Endometrium (tissue), 2 donors: Measurements from ENCODE around the gene ANKRD60.

Experiments
- FAIRE-seq: peaks from 2 replicates; lab custom pipeline; 2012; peaks lifted over from hg19 to GRCh38; lab: Jason Lieb, UNC
- donor health status: control.
- donor health status: control.

Gene ANKRD60

DNA sequence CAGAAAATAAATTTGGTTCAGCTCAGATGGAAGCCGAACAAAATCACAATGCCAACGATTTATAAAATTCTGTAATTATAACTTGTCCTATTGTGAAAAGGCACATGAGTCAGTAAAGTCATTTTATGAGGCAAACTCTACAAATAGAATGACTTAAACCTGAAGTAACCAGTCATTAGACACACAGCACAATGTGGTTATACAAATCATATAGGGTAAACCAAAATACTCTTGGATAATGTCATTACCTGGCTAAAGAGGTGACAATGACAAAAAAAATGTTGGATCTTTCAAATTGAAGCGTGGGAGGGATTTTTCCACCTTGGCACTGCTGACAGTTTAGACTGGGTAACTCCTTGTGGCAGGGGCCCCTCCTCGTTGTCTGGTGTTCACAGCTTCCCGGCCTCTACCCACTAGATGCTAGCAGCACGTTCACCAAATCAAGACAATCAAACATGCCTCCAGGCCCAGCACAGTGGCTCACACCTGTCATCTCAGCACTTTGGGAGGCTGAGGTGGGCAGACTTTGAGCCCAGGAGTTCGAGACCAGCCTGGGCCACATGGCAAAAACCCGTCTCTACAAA is 5.0 kb downstream of the ANKRD60 start:
- FAIRE-seq, result no peak

DNA sequence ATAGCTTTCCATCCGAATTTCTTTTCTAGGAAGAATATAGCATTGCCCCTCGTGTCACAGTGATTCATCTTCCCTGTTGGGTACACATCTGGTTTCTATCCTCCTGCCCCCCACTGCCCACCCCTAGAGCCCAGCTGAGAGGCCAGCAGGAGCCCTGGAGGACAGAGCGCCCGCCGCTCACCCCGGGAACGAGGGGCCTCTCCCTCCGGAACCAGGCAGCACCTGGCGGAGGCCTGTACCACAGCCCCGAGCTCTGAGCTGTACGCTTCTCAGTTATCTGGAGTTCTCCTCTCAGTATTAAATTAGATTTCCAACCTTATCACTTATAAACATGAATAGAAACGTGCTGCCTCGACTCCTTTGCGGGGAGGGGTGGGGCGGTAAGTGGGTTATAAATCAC is 6.0 kb downstream of the ANKRD60 start:
- no peak for FAIRE-seq

DNA sequence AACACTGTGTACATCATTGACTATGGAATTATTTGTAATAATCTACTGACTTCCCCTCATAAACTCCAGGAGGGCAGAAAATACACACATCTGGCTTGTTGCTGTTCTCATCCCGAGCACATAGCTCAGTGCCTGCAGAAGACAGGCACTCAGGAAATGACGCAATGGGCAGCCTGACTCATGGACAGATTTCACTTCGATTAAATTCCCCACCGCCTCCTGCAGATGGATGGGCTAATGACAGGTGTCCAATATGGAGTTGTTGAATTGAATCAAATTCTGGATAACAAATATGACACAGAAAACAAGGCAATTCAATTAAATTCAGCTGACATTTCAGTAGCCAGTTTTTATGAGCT is 9.1 kb downstream of the ANKRD60 start:
- FAIRE-seq, result no peak

DNA sequence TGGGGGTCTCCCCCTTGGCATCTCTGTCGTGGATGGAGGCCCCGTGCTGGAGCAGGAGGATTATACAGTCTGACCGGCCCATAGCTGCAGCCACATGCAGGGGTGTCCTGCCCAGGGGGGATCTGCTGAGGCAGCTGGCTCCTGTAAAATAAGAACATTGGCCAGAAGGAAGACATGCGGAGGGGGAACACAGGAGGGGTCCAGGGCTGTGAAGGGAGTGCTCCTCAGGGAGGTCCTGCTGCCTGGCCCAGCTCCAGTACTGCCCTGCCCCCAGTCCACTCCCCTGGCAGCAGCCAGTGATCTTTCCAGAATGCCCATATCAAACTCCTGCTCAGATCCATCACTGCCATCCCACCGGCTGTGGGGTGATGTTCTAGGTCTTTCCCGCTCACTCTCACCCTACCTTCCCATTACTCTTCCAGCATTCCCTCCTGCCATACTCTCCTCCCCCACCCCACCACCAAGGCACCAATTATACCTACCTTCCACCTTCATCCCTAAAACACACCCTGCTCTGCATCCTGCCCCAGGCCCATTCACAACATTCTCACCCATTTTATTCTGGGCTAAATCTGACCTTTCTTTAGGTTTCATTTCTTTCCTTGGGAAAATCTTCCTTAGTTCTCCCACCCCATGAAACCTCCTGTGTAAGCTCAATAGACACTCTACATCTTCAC is 9.7 kb downstream of the ANKRD60 start:
- FAIRE-seq, result no peak

DNA sequence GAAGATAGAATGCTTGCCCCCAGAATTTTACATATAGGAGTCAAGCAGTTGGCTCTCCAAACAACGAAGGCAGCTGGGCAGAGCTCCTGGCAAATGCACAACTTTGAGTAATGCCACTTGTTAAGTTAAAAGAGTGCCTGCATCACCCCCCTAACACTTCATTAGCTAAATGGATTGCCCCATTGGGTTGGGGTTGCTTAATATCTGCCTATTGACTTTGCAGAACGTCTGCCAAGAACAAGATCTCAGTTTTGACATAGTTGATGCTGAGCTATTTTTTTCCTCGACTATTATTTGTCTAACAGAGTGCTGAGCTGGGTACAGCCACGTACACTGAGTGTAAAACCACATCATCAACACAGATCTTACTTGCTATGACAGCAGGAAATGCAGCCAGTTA is 12.1 kb downstream of the ANKRD60 start:
- FAIRE-seq, result no peak

DNA sequence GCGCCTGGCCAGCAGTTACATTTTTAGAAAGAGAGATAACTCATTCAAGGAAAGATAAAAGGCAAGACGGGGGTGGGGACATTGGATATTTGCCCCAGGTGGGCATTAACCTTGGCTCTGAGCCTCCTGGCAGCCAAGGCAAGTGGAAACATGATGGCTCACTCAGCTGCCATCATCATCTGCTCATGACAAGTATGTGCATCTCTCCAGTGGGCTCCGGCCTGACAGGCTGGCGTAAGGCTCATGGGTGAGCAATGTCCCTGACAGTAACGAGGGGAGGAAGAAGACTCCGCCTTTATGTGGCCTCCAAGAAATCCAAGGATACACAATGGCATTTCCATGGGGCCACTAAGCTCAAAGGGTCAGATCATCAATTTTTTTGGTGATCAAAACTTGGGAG is 13.3 kb downstream of the ANKRD60 start:
- no peak for FAIRE-seq

DNA sequence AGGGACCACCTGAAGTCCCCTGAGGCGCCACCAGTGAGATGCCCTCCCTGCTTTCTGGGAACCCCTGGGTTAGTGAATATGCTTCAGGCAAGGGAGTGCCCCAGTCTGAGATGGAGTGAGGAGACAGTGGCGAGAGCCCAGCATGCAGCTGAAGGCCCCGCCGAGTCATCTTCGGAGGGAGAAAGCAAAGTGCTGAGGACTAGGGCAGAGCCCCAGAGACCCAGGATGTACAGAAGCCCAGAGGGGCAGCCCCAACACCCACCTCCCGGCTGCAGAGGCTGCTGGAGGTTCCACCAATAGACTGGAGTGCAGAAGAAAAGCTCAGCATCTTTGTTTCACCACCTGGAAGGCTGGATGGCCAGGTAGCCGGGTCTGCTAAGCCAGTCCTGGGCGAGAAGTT is 14.1 kb downstream of the ANKRD60 start:
- FAIRE-seq, result no peak

DNA sequence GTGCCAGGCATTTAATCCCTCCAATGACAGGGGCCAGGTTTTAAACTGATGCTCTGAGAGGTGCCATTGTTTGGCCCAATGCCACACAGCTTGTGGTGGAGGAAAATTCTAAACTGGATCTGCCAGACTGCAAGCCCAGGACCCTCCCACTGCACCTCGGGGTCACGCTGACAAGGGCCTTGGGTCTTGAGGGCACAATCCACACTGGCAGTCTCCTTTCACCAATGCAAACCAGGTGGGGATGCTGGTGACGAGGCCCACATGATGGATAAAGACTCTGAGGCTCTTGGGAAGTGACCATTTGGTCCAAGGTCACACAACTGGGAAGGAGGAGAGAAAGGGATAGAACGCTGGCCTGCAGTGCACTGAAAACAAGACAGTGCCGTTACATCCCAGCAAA is 14.7 kb downstream of the ANKRD60 start:
- no peak for FAIRE-seq

DNA sequence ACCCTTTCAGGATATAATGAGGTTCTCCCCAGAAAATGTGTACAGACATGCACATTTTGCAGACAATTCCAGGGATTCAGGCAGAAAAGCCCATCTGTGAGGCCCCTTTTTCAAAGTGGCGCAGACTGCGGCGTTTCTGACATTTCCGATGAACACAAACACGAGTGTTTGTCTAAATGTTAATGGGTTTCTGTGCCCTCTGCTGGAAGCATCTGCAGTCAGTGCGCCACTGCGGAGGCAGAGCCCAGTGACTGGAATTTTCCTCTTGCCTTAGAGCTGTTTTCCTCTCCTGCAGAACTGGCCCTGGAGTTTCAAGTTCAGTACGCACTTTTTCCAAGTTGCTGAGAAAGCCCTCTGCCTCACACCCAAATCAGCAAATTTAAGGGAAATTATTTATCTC is 15.3 kb downstream of the ANKRD60 start:
- FAIRE-seq, result no peak

DNA sequence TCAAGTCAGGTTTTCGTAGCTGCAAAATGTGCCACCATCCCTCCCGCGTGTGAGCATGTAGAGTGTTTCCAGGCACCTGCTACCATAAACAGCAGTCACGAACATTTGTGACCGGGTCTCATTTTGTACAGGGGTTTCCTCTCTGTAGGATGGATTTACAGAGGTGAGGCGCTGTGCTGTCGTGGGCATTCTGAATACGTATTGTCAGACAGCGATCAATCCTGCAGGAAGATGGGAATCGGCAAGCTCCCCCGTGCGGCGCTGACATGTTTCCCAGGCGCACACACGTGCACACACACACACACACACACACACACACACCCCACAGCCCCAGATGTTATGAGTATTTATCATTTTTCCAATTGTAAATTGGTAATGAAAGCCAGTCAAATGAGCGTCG is 15.8 kb downstream of the ANKRD60 start:
- no peak for FAIRE-seq

DNA sequence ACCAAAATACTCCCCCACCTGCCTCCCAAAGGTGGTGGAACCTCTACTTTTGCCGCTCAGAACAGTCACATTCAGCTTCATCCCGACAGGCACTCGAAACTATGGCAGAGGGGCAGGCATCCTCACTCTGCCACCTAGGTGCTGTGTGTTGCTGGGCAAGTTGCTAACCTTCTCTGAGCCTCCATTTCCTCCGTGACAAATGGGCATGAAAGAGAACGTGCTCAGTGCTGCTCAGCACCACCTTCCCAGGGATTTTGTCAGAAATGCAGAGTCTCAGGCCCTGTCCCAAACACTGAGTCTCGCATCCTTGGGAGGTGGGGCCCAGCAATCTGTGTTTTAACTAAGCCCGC is 18.1 kb downstream of the ANKRD60 start:
- FAIRE-seq, result no peak

DNA sequence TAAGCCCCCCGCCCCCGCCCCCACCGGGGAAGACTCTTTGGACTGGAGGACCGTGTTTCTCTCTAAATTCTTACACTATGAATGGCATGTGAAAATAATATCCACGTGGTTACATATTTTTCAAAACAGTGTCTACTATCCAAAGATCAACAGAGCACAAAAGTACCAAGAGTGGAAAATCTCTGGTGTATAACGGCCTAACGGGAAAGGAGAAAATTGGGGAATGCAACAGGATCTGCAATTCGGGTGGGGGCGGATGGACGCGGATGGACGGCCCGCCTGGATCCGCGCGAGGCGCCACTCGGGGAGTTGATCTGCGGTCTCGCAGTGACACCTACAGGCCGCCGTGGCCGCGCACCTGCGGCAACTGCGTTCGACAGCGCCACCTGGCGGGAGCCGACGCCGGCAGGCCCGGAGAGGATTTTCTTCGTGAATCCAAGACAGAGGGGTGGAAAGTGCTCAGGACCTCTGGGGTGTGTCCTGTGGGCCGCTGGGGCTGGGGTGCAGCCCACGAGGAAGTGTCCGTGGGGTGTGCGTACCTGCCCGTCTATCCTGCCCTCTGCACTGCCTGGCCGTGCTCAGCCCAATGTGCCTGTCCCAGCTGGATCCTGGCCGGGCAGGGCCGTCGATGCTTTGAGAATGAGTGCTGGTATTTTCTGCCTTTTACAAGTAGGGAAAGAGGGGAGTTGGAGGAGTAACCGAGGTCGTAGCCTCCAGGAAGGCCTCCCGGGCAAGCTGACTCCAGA is 18.6 kb downstream of the ANKRD60 start:
- FAIRE-seq, result no peak

DNA sequence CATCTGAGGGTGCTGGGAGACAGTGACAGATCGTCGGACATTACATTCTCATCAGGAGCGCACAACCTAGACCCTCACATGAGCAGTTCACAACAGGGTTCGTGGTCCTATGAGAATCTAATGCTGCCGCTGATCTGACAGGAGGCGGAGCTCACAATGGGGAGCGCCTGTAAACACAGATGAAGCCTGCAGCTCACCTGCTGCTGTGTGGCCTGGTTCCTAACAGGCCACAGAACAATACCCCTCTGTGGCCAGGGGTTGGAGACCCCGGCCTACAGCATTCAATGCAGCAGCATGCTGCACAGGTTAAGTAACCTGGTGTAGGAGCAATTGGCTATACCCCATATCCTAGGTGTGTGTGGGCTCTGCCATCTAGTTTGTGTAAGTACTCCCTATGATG is 19.5 kb downstream of the ANKRD60 start:
- no peak for FAIRE-seq

DNA sequence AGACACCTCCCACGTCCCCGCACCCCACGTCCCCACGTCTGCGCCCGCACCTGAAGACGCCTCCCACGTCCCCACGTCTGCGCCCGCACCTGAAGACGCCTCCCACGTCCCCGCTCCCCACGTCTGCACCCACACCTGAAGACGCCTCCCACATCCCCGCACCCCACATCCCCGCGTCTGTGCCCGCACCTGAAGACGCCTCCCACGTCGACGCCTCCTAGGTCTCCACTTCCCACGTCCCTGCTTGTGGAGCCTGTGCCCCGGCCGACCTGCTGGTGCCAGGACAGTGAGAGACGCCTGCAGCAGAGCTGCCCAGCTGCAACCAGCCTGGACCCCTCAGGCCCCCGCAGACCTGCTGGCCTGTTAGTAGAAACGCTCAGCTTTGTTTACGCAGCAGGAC is 22.6 kb downstream of the ANKRD60 start:
- no peak for FAIRE-seq

DNA sequence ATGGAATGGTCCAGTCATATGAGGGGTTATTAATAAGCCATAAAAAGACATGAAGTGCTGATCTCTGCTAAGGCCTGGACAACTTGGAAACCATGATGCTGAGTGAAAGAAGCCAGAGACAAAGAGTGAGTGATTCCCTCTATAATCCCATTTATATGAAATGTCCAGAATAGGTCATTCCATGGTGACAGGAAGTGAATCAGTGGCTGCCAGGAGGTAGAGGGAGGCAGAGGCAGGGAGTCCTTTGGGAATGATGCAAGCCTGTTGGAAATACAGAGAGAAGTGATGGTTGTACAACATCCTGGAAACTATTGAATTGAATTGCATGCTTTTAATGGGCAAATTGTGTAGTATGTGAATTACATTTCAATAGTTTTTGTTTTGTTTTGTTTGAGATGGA is 26.4 kb downstream of the ANKRD60 start:
- FAIRE-seq, result no peak

DNA sequence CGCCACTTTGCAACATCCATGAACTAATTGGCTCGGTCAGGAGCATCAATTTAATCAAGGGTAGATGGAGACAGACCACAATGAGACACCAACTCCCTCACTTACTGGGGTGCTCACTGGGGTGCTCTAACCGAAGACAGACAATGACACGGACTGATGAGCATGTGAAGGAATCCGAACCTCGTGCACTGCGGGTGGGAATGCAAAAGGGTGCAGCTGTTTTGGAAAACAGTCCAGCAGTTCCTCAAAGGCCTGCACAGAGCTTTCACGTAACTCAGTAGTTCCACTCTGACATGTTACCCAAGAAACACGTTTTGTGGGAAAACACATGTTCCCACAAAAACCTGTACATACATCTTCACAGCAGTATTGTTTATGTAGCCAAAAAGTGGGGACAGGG is 26.8 kb downstream of the ANKRD60 start:
- no peak for FAIRE-seq

DNA sequence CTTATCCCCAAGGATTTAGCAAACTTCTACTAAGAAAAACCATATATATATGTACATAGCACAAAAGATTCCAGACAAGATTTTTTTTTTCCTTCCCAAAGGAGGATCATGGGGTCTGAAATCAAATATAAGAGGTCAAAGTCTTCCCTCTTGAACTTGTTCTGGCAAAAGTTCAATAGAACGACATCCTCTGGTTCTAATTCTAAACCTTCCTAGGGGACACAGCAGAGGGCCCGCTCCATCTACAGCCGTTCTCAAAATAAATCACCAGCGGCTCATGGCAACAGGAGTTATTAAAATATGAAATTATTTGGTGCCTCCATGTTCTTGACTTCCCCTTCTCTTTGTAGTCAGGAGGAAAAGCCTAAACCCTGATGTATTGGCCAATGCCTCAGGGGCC is 29.0 kb downstream of the ANKRD60 start:
- FAIRE-seq, result no peak

DNA sequence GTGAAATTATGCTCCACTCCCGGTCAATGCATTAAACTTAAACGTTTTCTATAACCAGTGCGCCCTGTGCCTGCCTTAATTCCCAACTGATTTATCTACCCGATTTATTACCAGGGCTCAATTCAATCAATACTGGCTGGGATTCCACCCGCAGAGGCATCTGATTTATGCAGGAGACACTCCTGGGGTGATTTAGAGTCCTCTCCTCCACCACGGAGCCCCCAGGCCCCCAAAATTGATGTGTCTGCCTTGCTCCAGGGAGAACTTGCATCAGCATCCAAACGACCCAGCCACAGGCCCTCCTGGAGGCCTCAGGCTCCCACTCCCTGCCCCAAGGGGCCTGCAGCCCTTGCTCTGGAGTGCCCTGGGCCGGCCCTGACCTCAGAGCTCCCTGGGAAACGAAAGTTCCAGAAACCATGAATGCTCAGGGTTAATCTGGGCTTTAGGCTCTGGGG is 29.5 kb downstream of the ANKRD60 start:
- FAIRE-seq, result no peak

DNA sequence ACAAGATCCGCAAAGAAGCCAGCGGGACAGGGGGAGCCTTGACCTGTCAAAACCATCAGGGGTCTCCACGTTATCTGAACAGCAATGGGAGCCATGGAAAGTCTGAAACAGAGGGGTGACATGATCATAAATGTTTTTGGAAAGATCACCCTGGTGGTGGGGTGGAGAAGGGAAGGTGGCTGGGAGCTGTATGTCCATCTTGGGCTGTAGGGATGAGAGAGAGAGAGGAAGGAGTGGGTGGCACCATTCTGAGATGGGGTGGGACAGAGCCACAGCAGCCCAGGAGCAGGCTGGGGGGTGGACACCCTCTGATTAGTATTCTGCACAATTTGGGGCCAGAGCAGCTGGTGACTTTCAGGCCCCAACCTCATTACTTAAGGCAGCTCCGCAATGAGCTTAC is 30.1 kb downstream of the ANKRD60 start:
- no peak for FAIRE-seq

DNA sequence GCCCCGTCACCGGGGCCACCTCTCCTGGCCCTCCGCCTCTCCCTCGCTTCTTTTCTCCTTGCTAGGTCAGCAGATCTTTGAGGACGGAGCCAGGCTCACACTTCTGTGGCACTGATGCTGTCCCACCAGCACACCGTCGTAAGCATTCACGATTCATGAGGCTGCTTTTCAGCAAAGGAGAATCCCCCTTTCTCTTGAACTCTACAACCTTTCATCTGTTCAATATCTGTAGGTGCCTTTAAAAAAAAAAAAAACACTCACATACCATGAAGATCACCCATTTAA is 31.3 kb downstream of the ANKRD60 start:
- no peak for FAIRE-seq

DNA sequence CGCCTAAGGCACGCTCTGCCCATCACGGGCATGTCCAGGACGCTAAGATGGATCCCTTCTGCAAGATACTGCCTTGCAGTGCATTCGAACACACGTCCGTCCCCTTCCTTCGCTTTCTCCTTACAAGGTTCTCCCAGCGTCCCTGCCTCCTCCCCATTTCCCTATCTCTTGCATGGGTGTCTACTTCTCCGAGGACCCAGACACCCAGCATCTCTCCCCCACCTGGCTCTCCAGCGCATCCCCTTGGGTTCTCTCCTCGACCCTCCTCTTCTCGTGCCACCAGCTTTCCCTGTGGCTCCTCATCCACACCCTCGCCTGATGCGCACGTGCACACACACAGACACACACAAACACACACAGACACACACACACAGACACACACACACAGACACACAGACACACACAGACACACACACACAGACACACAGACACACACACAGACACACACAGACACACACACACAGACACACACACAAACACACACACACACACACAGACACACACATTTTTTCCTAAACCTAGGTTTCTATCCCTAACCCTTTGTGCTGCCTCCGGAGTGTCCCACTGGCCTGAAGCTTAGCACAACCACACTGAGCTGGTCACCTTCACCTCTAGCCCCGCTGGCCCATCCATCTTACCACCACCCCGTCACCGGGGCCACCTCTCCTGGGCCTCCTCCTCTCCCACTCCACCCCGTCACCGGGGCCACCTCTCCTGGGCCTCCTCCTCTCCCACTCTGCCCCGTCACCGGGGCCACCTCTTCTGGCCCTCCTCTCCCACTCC is 31.9 kb downstream of the ANKRD60 start:
- no peak for FAIRE-seq

DNA sequence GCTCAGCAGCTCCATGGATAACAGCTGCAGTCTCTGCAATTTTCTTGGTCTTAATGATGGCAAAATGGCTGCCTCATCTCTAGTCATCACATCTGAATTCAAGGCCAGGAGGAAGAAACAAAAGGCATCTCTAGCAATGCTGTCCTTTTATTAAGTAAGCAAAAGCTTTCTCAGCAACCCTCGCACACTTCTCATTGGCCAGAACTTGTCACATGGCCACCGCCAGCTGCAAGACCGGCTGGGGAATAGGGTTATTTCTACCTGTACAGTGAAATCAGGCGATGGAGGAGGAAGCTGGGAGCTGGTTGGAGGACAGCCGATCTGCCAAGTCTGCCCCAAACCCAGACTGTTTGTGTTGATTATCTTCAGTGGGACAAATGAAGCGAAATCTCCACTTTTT is 33.4 kb downstream of the ANKRD60 start:
- FAIRE-seq, result no peak

DNA sequence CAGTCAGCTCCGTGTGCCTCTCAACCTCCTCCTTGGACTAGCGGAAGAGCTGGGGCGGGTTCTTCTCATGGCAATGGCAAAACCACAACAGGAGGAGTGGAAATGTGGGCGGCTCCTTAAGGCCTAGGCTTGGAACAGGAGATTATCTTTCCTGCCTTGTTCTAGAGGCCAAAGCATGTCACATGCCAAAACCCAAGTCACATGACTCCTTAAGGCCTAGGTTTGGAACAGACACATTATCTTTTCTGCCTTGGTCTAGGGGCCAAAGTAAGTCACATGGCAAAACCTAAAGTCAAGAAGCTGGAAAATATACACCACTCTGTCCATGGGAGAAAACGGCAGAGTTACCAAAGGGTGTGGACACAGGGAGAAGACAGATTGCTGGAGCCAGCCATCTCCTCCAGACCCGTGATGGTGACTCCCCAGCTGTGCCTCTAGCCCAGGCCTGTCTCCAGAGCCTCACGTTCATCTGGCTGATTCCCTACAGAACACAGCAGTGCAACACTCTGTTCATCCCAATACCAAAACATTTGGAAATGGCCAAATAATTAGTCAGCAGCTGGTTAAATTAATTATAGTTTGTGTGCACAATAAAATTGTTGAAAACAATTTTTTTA is 34.2 kb downstream of the ANKRD60 start:
- FAIRE-seq, result no peak
